Measurements from ENCODE around the gene PMVK. TPM values are rescaled to one million over a fixed set of nuclear protein-coding genes. Genes with fewer than 3 reads are reported as not detected.

Gene PMVK
- total RNA-seq, 3 donors from 2014 or later = 28.4 to 37.6 (median 35.8) TPM

DNA sequence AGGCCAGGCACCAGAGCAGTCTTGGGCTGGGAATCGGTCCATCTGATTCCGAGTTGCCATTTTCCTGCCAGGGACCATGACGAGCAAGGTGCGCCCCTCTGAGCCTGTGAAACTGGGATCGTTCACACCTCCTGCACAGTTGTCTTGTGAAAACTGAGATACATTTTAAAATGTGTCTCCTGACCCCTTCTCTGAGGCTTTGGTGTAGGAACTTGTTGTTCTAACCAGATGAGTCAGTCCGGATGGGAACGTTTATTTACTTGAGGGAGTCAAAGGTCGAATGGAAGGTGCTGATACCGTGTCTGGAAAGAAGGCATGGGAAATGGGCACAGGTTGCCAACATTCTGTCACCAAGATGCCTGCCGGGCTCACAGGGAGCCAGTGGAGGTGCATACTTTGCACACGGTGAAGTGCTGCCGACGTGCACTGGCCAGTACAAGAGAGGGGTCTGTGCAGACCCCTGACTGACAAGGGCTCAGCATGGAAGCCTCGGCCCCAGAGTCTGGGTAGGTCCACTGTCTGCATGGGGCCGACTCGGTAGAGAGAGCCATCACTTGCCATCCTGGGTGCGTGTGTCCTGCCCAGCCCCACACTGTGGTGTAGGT lies 59.0 kb downstream of the PMVK start:
- H3K9me3 ChIP-seq = no peaks in the 10 kb centered on the region
- peaks cover 5% of the 10 kb centered on the region for H3K4me1 ChIP-seq (ENCODE audit: low read depth)
- ATAC-seq (peak; percentile 86), DNase-seq (peak in 1 of 3 donors; percentile 27)
- H3K36me3 ChIP-seq (ENCODE audit: low read depth) = no peaks in the 10 kb centered on the region
- no peak overlapping the region for H3K4me3 ChIP-seq
- TF ChIP-seq, protein P1, sequence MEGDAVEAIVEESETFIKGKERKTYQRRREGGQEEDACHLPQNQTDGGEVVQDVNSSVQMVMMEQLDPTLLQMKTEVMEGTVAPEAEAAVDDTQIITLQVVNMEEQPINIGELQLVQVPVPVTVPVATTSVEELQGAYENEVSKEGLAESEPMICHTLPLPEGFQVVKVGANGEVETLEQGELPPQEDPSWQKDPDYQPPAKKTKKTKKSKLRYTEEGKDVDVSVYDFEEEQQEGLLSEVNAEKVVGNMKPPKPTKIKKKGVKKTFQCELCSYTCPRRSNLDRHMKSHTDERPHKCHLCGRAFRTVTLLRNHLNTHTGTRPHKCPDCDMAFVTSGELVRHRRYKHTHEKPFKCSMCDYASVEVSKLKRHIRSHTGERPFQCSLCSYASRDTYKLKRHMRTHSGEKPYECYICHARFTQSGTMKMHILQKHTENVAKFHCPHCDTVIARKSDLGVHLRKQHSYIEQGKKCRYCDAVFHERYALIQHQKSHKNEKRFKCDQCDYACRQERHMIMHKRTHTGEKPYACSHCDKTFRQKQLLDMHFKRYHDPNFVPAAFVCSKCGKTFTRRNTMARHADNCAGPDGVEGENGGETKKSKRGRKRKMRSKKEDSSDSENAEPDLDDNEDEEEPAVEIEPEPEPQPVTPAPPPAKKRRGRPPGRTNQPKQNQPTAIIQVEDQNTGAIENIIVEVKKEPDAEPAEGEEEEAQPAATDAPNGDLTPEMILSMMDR (IDR thresholded peaks at IDR 0.05) = no peak
- intact Hi-C loops (cut with DNase I, micrococcal nuclease) = loop anchor here (5.0 to 10.0 kb wide), 3 partner anchors 210 to 393 kb away; partner anchors contain the start of gene CHRNB2 (in 1 of the 2)

DNA sequence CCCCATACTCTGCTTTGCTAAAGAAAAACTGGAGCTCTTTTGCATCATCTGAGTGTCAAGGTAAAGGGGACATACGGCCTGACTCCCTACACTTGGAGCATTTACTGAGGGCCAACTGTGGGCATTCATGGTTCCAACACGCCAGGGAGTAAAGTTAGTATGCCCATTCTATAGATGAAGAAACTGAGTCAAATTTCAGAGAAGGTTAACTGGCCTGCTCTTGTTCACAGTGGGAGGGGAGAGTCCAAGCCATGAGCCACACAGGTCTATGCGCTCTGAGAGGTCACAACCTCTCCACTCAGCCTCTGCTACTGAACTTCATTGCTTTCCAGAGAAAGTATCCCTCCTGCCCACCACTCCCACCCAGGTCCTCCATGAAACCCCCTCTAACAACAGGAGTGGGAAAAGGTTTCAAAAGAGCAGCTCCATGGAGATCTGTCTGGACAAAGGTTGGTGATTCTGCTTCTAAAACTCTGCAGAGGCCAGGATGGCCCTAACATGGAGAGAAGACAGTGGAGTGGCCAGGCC lies 59.6 kb downstream of the PMVK start:
- intact Hi-C loops (cut with DNase I, micrococcal nuclease) = loop anchor here (5.0 to 10.0 kb wide), 3 partner anchors 210 to 392 kb away; partner anchors contain the start of gene CHRNB2 (in 1 of the 2)
- Histone ChIP-seq H3K36me3 (ENCODE audit: low read depth) (no peaks in the 10 kb centered on the region), H3K9me3 (no peaks in the 10 kb centered on the region), H3K4me1 (ENCODE audit: low read depth) (peaks cover 5% of the 10 kb centered on the region), H3K4me3 (no peak overlapping the region)
- TF ChIP-seq, protein P1 (IDR thresholded peaks at IDR 0.05) = no peak
- ATAC-seq (no peak), DNase-seq (no peak)

Small RNA genes within 50 kb of the gene (microRNA-seq; reads per million reads assigned to microRNA genes)
- not detected for gene MIR4258

Other genes with a start within 250 kb of the PMVK start
- 10 to 100 TPM in 1 of 3 donors, 1 to 10 TPM in 2; 1.5 to 19.3 (median 2.0) TPM for gene KCNN3, start 66.4 kb downstream of the PMVK start, total RNA-seq
- 100 to 1,000 TPM in 1 of 3 donors, 10 to 100 TPM in 2; 35.6 to 146 (median 49.4) TPM for gene PBXIP1, start 19.4 kb upstream of the PMVK start, total RNA-seq
- 10 to 100 TPM; 22.8 to 34.3 (median 25.8) TPM for gene PYGO2, start 25.1 kb upstream of the PMVK start, total RNA-seq
- 100 to 1,000 TPM in 2 of 3 donors, 10 to 100 TPM in 1; 92.7 to 130 (median 122) TPM for gene SHC1, start 34.0 kb upstream of the PMVK start, total RNA-seq
- gene CKS1B, start 38.0 kb upstream of the PMVK start, total RNA-seq = 10 to 100 TPM; 26.8 to 52.4 (median 29.3) TPM
- gene FLAD1, start 46.6 kb upstream of the PMVK start, total RNA-seq = 10 to 100 TPM; 28.4 to 40.4 (median 31.2) TPM
- gene LENEP, start 56.9 kb upstream of the PMVK start, total RNA-seq = under 1 TPM in 2 of 3 donors, not detected in 1; 0.60 to 0.76 TPM
- 100 to 1,000 TPM; 175 to 313 (median 255) TPM for gene ZBTB7B, start 66.1 kb upstream of the PMVK start, total RNA-seq
- gene DCST2, start 97.1 kb upstream of the PMVK start, total RNA-seq = 1 to 10 TPM; 1.7 to 3.3 (median 2.3) TPM
- gene DCST1, start 97.1 kb upstream of the PMVK start, total RNA-seq = under 1 TPM in 2 of 3 donors, not detected in 1; 0.19 to 0.20 TPM
- 100 to 1,000 TPM in 1 of 3 donors, 10 to 100 TPM in 2; 71.8 to 148 (median 79.7) TPM for gene ADAM15, start 114.6 kb upstream of the PMVK start, total RNA-seq
- gene EFNA4, start 127.0 kb upstream of the PMVK start, total RNA-seq = 10 to 100 TPM; 12.3 to 27.2 (median 26.4) TPM
- 10 to 100 TPM in 1 of 3 donors, 1 to 10 TPM in 2; 2.1 to 17.4 (median 5.6) TPM for gene EFNA3, start 142.1 kb upstream of the PMVK start, total RNA-seq
- 100 to 1,000 TPM in 2 of 3 donors, 10 to 100 TPM in 1; 46.3 to 198 (median 110) TPM for gene EFNA1, start 191.2 kb upstream of the PMVK start, total RNA-seq
- gene SLC50A1, start 199.1 kb upstream of the PMVK start, total RNA-seq = 10 to 100 TPM; 38.7 to 95.8 (median 66.4) TPM
- gene DPM3, start 203.8 kb upstream of the PMVK start, total RNA-seq = 100 to 1,000 TPM in 1 of 3 donors, 10 to 100 TPM in 2; 76.3 to 106 (median 78.4) TPM
- gene KRTCAP2, start 236.6 kb upstream of the PMVK start, total RNA-seq = 100 to 1,000 TPM; 162 to 190 (median 176) TPM
- under 1 TPM; 0.26 to 0.76 (median 0.39) TPM for gene TRIM46, start 237.1 kb upstream of the PMVK start, total RNA-seq

All from mucosa of descending colon (tissue), 3 donors.